Measurements from ENCODE around the gene MAB21L3.

MAB21L3 gene

DNA sequence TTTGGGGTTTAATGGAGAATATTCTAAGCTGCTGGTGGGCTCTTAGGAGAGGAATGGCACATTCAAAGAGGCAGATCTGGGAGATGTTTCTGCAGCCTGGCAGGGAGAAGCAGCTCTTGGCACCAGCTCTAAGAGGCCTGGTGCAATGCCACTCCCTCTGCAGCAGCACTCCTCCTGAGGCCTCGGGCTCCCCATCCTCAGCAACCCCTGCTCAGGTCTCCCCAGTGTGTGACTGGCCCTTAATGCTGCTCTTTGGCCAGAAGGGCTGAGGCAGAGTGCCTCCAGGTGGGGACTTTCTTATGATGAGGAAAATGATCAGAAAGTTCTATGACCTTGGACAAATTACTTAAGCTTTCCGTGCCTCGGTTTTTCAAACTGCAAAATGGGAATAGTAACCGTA, 55.5 kb downstream of the MAB21L3 start:
- FAIRE-seq = no peak

DNA sequence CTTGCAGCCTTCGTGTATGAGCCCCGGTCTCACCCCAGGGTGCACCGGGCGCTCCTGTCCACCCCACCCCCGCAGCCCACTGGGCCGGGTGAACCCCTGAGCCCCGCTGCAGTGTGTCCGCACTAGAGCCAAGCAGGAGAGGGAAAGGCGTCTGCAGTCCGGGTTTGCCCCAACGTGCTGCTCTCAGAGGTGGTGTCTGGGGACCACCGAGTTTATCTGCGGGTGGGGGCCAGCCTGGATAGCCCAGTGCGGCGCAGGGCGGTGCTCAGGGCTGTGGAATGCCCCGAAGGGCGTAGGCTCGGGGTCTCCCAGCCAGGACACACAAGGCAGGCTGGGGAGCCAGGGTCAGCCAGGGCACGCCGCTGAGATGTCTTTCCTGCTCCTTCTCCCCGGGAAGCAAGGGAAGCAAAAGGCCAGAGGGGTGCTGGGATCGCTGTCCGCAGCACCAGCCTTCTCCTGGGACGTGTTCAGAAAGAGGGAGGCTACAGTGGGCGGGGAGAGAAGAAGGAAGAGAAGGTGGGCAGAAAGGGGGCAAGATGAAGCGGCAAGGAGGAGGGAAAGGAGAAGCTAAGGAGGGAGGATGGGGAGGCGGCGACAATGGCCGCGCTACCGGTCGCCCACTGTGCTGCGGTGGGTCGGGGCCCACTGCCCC, 56.6 kb downstream of the MAB21L3 start:
- no peak for FAIRE-seq

DNA sequence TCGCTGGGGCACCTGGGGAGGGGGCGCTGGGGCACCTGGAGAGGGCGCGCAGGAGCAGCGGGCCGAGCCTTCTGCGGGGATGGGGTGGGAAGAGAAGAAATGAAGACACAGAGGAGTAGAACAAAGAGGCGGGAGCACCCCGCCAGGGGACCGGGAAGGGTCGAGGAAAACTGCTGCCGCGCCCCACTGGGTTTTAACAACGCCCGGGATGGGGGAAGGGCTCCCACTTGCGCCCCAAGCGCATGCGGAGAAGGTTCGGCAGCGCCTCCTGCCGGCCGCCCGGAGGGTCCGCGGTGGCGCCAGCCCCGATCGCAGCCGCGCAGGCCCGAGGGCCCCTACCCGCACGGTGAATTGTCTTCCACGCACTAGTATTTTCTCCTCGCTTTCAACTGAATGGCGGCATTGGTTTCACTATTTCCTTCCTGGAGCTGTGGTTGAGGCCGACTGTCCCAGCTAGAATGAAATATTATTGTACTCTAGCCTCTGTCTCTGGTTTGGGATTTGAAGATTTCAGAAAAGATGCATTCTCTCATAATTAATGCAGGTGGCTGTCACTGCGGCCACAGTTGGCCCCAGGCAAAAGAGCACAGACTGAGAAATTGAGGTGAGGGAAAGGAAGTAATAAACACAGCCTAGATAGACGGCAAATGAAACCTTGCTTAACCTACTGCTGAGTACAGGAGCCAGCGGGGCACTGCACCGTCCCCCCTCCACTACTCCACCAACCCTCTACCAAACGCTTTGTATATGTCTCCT, 57.3 kb downstream of the MAB21L3 start:
- no peak for FAIRE-seq

DNA sequence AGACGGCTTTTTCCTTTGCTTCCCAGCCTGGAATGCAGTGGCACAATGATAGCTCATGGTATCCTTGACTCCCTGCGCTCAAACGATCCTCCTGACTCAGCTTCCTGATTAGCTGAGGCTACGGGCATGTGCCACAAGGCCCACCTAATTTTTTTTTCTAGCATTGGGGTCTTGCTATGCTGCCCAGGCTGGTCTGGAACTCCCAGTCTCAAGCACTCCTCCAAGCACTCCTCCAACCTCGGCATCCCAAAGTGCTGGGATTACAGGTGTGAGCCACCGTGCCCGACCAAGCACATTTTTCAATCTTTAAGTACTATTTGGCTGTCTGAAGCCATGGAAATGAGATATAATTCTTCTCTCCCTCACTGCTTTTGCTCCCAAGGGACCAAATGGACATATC, 58.7 kb downstream of the MAB21L3 start:
- FAIRE-seq = no peak

DNA sequence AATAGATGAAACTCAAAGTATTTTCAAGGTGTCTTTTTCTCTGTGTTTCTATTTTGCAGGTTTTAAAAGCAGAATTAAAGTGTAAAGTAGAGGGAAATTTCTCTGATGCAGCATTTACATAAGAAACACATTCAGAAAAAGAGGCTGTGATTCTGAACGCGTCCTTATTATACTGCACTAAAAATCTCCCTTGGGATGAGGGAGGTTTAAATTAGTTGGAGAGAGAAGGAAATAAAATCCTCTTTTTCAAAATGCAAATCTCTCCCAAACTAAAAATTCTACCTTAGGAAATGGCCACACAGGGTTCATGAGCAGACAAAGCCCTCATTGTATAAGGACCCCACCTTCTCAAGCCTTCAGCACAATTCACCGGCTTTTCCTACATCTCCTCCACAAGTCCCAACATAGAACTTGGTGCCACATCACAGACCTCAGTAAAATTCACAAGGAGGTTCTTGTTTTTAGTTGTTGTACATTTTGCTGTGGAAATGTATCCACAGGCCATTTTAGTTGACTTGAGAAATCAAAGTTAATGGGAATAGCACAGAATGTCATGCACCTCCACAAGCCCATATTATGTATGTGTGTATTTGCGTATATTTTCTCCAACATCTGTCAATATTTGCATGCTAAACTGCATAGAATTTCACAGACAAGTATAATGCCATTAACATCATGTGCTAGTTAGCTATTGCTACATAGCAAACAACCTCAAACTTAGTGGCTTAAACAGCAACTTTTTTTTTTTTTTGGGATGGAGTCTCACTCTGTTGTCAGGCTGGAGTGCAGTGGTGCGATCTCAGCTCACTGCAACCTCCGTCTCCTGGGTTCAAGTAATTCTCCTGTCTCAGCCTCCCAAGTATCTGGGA, 59.8 kb downstream of the MAB21L3 start:
- no peak for FAIRE-seq

DNA sequence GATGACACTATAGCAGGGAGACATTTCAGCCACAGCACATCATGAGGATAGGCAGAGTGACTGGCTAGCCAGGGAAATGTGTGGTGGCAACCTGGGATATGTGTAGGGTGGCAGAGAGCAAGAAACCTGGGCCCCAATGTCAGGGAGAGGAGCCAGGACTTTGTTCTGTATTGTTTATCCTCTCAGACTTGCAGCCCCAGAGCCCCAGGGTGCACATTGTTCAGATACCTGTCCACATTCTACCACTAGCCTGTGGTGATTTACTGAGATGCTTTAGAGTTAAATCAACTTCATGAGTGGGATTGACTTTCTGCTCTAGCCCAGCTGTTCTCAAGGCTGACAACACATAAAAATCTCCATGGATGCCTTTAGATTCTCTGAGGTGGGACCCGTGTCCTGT, 61.5 kb downstream of the MAB21L3 start:
- no peak for FAIRE-seq

DNA sequence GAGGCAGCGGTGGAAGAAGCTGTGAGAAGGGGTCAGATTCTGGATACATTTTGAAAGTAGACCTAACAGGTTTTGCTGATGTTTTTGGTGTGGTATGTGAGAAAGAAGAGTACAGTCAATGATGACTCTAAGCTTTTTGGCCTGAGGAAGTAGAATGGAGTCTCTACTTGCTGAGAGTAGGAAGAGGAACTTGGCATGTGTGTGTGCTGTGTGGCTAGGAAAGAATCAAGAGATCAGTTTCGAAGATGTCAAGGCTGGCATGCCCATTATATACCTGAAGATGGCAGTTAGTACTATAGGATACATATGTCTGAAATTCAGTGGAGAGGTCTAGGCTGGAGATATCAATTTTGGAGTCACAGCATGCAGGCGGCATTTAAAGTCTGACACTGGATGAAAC, 64.4 kb downstream of the MAB21L3 start:
- FAIRE-seq = no peak

DNA sequence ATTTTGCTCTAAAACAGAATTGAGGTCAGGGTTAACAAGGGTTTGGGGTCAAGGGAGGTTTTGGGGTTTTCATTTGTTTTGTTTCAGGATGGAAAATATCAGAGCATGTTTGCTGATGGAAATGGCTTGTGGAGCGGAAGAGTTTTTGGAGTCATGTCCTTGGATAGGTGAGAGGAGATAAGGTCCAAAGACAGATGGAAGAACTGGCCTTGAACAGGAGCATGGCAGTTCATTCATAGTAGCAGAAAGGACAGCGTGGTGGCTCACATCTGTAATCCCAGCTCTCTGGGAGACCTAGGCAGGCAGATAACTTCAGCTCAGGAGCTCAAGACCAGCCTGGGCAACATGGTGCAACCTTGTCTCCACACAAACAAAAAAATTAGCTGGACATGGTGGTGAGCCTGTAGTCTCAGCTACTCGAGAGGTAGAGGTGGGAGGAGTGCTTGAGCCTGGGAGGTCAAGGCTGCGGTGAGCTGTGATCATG, 65.1 kb downstream of the MAB21L3 start:
- no peak for FAIRE-seq

DNA sequence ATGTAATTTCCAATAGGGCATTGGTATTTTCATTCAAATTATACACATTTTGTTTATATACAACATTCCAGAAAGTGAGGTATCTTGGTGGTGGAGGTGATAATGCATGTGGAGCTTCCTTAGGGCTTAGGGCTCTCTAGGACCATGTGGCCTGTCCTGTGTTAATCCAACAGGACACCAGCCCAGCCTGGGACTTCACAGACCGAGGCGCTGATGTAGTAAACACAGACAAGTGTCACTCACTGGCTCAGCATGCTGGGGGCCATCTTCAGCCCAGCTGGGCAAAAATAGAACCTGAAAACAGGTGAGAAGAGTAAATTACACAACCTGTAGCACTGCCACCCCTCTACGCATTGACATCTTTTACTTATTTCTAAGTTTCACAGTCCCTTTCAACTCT, 66.7 kb downstream of the MAB21L3 start:
- no peak for FAIRE-seq

DNA sequence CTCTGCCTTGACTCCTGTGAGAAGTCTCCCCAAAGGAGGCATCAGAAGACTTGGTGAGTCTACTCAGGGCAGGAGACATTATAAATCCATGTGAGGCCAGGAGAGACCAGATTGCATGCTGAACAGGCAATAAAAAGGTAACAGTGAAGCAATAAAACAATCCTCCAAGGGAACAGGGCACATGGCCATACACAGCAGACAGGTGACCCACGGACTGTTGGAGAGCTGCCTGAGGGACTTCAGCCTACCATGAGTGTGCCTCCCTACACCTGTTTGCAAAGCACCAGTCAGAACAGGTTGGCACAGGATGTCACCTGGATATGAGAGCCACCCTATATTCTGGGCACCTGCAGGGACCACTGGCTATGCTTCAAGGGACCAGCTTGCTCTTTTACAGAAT, 67.6 kb downstream of the MAB21L3 start:
- FAIRE-seq = no peak

DNA sequence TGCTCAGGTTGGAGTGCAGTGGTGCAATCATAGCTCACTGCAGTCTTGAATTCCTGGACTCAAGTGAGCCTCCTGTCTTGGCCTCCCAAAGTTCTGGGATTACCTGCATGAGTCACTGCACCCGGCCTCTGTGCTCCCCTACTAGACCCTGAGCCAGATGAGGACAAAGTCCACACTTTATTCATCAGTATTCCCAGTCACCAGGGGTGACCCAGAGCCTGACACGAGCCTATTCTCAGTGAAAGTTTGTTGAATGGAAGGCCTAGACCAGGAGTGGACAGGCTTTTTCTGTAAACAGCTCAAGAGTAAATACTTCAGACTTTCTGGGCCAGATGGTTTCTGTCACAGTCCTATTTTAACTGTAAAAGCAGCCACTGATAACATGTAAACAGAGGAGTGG, 68.2 kb downstream of the MAB21L3 start:
- no peak for FAIRE-seq

DNA sequence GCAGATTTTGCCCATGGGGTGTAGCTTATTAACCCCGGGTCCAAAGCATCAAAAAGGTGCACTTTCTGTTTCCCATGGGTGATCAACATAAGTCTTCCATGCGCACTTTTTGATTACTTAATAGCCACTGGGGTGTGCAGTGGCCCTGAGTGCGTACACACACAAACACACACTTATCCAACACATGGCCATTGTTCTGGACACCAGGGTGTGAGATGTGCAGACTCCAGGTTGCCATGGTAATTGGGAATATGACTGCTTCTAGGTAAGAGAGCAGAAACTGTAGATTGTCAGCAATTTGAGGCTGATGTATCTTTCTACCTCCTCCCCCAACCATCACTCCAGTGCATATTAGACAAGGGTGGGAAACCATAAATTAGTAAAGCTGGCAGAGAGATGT, 68.8 kb downstream of the MAB21L3 start:
- no peak for FAIRE-seq

DNA sequence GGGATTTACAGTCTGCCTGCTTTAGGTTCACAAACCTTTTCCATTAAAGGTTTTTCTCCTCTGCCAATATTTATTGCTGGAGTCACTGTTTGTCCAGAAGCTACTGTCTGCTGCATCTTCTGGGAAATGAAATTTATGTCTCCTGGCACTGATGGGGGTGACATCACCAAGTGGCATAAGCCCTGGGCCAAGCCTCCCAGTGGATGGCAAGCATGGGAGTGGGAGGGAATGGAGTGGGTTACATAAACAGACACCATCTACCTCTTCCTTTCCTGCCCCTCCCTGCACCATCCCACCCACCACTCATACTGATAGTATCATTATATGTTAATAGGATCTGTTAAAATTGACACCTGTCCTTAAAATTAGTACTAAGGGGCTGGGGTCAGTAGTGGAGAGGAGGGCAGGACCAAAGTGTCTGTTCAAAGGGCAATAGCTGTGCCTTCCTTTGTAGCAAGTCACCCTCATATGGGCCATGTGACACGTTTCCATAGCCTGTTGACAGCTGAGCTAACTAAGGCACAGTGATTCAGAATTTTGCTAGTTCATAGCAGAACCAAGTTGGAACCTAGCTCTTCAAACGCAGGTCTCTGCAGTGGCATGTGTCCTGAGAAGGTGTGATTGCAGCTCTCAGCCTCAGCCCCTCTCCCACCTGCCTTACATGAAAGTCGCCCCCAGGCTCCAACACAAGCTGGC, 71.0 kb downstream of the MAB21L3 start:
- FAIRE-seq = no peak

Data from colon (tissue), 2 donors.